Measurements from ENCODE around the gene MAP3K6.
A peak's percentile ranks its signal among the peaks of the same experiment; 100 is the strongest.

Gene MAP3K6

GRCh38 chr1:27353629-27354028 lies 13.1 kb downstream of the MAP3K6 start:
- DNase-seq, result no peak

- DNase-seq, result no peak
Observed at GRCh38 chr1:27353166-27353565, 13.6 kb downstream of the MAP3K6 start.

DNA sequence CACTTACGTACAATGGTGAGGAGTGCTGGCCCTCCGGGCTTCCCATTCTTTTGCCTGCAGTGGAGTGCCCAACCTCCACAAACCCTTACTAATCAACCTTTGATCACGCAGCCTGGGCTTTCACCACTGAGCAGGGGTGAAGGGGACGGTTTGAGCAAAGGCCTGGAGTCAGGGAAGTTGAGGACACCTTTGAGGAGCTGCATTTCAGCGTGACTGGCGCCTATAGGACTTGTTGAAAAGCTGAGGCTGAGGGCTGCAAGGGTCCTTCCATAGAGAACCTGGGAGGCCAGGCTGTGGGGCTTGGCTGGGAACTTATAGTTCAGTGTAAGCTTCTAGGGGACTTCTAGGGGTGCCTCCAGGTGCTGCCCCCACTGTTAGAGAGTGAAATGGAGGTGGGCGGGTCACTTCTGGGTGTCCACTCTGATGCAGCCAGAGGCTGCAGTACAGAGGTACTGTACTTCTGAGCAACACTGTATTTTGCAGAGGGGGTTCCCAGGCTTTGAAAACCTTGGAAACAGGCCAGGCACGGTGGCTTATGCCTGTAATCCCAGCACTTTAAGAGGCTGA lies 15.1 kb downstream of the MAP3K6 start:
- DNase-seq, result no peak

GRCh38 chr1:27350663-27351540 lies 15.9 kb downstream of the MAP3K6 start:
- DNase-seq, result no peak

DNA sequence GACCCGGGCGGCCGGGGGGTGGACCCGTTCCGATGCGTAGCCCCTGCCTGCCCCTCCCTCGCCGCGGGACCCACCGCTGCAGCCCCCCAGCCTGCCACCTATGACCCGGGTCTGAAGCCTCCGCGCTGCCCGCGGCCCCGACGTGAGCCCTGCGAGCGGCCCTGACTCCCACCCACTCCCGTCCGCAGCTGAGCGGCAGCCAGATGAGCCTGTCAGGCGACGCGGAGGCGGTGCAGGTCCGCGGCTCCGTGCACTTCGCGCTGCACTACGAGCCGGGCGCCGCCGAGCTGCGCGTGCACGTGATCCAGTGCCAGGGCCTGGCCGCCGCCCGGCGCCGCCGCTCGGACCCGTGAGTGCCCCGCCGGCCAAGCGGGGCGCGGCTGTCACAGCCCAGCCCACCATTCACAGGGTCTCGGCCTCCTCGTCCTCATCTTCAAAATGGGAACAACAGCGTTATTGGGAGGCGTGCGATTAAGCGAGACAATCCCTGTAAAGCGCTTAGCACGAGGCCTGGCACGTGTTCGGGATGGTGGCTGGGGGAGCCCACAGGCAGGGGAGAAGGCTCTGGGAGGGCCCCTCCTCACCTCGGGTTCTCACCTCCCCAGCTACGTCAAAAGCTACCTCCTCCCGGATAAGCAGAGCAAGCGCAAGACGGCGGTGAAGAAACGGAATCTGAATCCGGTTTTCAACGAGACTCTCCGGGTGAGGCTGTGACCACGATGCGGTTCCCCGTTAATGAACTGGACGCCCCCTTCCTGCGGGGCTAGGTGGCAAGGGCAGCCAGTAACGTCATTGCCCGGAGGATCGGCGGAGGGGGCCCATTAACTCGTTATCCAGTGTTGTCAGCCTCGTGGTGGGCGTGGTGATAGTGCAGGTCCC lies 16.7 kb downstream of the MAP3K6 start:
- DNase-seq, result no peak

DNA sequence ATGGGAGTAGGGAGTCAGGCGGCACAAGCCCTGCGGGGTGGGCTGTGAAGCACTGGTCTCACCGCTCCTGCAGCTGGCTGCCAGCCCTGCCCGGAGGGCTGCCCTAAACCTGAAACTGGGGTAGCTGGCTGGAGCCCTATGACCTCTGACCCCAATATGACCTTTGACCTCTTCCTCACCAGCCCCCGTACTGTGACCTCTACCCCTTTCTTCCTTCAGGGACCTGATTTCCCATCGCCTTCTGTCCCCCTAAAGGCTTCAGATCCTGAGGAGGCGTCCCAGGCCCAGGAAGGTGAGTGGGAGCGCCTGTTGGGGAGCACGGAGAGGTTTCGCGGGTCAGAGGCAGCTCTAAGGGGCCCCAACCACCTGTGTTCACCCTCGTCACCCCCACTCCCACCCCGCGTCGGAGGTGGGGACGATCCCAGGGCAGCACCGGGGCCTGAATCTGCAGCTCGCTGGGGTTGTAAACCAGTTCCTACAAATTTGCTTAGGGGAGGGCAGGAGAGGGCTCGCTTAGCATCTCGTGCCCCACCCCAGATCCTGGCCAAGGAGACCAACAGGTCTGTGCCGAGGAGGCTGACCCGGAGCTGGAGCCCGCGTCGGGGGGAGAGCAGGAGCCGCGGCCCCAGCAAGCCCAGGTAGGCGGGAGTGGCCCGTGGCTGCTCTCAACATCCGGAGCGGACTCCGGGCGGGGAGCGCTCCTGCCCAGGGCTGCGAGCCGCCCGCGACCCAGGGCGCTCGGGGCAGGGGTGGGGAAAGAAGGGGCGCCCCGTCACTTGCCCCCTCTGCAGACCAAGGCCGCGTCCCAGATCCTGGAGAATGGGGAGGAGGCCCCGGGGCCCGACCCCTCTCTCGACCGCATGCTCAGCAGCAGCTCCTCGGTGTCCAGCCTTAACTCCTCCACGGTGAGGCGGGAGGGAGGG lies 17.6 kb downstream of the MAP3K6 start:
- no peak for DNase-seq

DNA sequence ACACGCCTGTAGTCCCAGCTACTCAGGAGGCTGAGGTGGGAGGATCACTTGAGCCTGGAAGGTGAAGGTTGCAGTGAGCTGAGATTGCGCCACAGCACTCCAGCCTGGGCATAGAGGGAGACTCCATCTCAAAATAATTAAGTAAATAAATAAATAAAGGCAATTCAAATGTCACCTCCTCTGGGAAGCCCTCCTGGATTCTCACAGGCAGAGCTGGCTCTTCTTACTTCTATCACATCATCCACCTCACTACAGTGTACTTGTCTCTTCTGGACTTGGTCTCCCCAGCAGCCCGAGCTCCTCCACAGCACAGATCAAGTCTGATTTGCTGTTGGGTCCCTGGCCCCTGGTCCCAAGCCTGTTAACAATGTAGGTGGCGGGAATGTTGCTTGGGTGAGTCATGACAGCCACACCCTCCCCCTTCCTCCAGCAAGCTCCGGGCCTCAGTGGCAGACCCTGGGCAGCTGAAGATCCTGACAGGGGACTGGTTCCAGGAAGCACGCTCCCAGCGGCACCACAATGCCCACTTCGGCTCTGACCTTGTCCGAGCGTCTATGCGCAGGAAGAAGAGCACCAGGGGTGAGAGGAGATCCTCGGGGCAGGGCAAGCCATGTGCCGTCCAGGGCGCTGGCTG lies 19.7 kb downstream of the MAP3K6 start:
- no peak for DNase-seq

GRCh38 chr1:27346357-27346756 lies 20.4 kb downstream of the MAP3K6 start:
- DNase-seq, result no peak

- no peak for DNase-seq
Observed at GRCh38 chr1:27345272-27345671, 21.5 kb downstream of the MAP3K6 start.

DNA sequence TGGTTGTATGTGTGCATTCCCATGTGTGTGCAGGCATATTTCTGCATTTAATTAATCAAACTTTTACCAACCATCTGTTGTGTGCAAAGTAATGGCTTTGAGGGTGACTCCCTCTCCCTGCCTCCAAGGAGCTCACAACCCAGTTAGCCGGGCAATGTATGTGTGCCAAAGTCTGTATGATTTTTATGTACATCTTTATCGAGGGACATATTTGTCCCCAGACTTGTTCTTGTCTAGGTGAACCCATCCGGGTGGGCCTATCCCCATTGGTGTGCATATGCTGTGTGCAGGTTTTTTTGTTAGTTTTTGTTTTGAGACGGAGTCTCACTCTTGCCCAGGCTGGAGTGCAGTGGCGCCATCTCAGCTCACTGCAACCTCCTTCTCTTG lies 23.1 kb downstream of the MAP3K6 start:
- DNase-seq, result no peak

- DNase-seq, result no peak
Observed at GRCh38 chr1:27342778-27343638, 23.8 kb downstream of the MAP3K6 start.

DNA sequence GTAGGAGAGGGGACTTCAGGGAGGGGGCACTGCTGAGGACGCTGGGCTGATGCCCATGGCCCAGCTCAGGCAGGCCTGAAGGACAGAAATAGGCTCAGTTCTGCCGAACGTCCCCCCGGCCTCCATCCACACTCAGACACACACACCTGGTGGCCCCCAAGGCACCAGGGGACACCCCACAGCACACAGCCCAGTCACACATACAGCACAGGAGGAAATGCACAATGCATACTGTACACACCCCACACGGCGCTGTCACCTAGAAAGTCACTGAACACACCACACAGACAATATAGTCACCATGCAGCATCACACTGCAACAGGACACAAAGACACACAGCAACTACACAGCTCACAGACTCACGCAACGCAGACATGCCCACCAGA lies 24.4 kb downstream of the MAP3K6 start:
- no peak for DNase-seq

GRCh38 chr1:27341525-27342252 lies 25.1 kb downstream of the MAP3K6 start, which contains the start of gene SYTL1:
TSS of gene SYTL1 (plus strand) at chr1:27342022. CDS start at chr1:27345335, 3,313 bp downstream.
- DNase-seq, result peak; percentile 57

DNA sequence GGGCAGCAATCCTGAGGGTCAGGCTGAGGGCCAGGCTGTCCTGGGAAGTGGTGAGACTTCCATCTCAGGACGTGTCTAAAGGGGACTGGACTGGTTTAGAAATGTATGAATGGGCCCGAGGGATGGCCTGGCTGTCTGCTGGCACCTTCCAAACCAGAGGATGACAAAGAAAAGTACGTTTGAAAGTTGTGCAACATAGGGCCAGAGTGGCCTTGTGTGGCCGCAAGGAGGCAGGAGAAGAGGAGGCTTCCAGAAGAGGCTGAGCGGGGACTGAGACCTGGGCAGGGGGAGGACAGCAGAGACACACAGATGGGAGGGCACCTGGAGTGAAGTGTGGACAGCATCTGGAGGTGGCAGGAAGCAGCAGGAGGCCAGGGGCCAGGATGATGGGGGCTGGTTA lies 27.5 kb downstream of the MAP3K6 start:
- no peak for DNase-seq

DNA sequence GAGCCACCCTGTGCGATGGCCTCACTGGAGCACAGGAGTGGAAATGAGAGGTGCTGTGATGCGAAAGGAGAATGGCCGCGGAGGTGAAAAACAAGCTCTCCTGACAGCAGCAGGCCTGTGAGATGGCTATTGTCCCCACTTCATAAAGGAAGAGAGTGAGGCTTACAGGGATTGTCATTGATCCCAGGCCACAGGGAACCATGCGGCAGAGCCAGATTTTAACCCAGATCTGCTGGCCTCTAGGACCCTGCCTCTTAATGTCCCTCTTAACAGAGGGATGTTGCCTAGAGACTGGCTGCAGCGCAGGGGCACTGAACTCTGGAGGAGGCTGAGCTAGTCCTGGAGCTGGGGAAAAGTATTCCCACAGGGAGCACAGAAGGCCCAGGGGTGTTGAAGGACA lies 28.0 kb downstream of the MAP3K6 start:
- DNase-seq, result no peak

DNA sequence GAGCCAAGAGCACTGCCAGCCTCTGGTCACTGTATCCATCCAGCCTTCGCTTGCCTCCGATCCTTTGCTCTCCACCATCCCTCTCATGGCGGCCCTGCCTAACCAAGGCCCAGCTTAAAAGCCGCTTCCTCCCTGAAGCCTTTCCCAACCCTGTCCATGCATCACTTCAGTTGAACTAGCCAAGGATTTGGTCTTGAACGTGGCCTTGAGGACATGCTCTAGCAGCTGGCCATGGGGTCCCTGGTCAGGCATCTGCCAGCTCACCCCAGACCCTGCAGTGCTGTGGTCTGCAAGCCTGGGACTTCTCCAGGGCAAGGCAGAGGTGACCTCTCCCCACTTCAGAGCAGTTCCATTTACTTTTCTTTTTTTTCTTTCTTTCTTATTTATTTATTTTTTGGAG lies 30.0 kb downstream of the MAP3K6 start:
- DNase-seq, result no peak

DNA sequence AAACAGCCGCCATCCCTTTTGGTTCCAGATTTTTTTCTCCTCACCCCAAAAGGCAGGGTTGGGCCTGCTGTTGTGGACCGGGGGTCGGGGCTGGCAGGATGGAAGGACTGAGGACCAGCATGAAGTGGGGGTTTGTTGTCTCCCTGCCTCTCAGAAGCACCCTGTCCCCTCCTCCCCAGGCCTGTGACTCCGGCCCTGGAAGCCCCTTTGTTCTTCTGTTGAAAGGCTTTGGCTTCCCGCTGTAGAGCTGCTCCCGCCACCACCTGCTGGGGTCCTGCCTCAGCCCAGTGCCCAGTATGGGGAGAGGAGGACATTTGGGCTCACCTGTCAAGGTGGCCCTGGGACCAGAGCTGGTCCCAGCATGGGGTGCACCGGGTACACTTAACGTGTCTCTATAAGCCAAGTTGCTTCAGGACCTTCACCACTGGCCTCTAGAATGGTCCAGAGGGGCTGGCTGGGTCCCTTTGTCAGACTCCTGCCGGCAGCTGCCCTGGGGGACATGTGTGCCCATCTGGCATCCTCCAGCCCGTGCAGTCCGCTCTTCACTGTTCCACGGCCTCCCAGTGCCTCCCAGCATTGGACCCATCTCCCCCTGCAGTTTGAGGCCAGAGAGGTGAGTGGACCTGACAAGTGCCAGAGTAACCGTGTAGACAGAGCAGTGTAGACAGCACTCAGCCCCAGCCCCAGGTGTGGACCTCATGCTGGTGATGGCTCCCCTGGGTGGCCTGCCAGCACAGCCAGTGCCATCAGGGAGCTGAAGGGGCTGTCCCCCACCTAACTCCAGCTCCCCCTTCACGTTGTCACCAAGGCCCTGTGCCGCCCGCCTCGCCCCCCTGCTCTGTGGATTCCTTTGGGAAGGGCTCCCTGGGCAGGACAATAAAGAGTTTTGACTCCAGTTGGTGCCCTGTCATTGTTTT lies 31.0 kb downstream of the MAP3K6 start:
- DNase-seq, result no peak

GRCh38 chr1:27333717-27334279 lies 33.0 kb downstream of the MAP3K6 start:
- DNase-seq, result no peak

Data from suppressor macrophage treated with lipopolysaccharide for 4 hours (primary cell).